Right lobe of liver (tissue), 4 donors: Measurements from ENCODE around the gene AKNA.

Experiments used
- POLR2A ChIP-seq: fragments of 450-650 bp; IDR thresholded peaks from one replicate; pipeline ENCODE4 v1.6.1; 2017; ENCODE audit warnings: antibody characterized with exemption, mild to moderate bottlenecking
- TF ChIP-seq, protein P1 (sequence below), 4 donors: fragments of 200-600 bp in 3 of 4; fragments of 450-650 bp in 1 of 4; IDR thresholded peaks; one replicate each; pipeline versions ENCODE4 v1.5.1 to v1.8.0; 2016 to 2022; ENCODE audit warnings: antibody characterized with exemption in 4 of 4, mild to moderate bottlenecking in 2 of 4
- donor health status: DM: no; HTN: no; CAD: no.
- donor health status: DM: no; HTN: no; CAD: no.
- donor health status: DM: no; HTN: yes; CAD: no.

DNA sequence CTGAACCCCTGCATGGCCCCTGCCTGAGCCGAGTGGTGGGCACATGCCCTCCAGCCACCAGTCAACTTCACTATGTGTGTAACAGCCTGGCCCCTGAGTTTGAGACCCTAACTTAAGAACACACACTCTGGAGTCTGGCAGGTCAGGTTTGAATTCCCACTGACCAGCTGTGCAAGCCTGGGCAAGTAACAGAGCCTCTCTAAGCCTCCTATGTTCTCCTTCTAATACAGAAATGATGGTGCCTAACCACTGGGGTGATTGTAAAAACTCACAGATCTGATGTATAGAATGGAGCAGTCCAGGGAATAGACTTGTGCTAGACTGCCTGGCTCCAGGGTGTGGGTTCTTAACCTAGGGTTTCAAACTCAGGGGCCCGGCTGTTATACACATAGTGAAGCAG is 16.7 kb upstream of the AKNA start:
- TF ChIP-seq POLR2A, result no peak
- TF ChIP-seq, protein P1, sequence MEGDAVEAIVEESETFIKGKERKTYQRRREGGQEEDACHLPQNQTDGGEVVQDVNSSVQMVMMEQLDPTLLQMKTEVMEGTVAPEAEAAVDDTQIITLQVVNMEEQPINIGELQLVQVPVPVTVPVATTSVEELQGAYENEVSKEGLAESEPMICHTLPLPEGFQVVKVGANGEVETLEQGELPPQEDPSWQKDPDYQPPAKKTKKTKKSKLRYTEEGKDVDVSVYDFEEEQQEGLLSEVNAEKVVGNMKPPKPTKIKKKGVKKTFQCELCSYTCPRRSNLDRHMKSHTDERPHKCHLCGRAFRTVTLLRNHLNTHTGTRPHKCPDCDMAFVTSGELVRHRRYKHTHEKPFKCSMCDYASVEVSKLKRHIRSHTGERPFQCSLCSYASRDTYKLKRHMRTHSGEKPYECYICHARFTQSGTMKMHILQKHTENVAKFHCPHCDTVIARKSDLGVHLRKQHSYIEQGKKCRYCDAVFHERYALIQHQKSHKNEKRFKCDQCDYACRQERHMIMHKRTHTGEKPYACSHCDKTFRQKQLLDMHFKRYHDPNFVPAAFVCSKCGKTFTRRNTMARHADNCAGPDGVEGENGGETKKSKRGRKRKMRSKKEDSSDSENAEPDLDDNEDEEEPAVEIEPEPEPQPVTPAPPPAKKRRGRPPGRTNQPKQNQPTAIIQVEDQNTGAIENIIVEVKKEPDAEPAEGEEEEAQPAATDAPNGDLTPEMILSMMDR (IDR thresholded peaks at IDR 0.05), result no peak
